HCT116 (cell line): ENCODE results near the gene MED13L. TPM values are rescaled to one million over a fixed set of nuclear protein-coding genes. Genes with fewer than 3 reads are reported as not detected.

Source experiments
- ATAC-seq: fragments of 200-7000 bp; cut with Tn5 transposase; 2 replicates; pipeline ENCODE4 v1.9.1; 2020; ENCODE audit warnings: mild to moderate bottlenecking, moderate library complexity
- BruUV-seq: library from RNA; stranded (reverse); fragments of 400-500 nt; replicated peaks from 2 replicates; lab custom pipeline; 2021; lab: Mats Ljungman, UMichigan
- CTCF ChIA-PET: fragments of 300-600 bp; sonication (Branson Sonifier 250); formaldehyde crosslinking; loops from one replicate; lab custom pipeline; 2021; ENCODE audit warnings: antibody characterized with exemption; lab: Charles Lee
- POLR2A ChIA-PET: fragments of 300-600, 350-600 bp; sonication (Branson Sonifier 250); formaldehyde crosslinking; loops from one replicate; lab custom pipeline; 2021; ENCODE audit warnings: antibody characterized with exemption; lab: Charles Lee
- RAD21 ChIA-PET, 2 experiments: fragments of 300-600 bp; sonication (Branson Sonifier 250); formaldehyde crosslinking; loops; one replicate each; lab custom pipeline; 2023; ENCODE audit warnings: low total read pairs in 2 of 2; ENCODE audit not compliant: uncharacterized antibody in 2 of 2, unreplicated experiment in 2 of 2, low non-redundant PET in 1 of 2; lab: Charles Lee
- DNase-seq: peaks from one replicate; pipeline ENCODE4 v3.0.0-alpha.2; 2010; ENCODE audit warnings: low read depth, low spot score
- H2AFZ ChIP-seq: fragments of 200-600 bp; shearing (Covaris generic), sonication (generic); 2 replicates; pipeline ENCODE4 v1.6.1; 2017; ENCODE audit warnings: low read depth, mixed run types, mixed read lengths, antibody characterized with exemption, low read length; ENCODE audit not compliant: poor library complexity, severe bottlenecking
- H3K27ac ChIP-seq: 2 replicates; pipeline ENCODE4 v1.5.1; 2012; ENCODE audit warnings: low read depth, low read length
- H3K27me3 ChIP-seq: fragments of 200-600 bp; sonication (generic); 2 replicates; pipeline ENCODE4 v1.6.1; 2016; ENCODE audit warnings: mixed run types, low read length, mixed read lengths; ENCODE audit not compliant: insufficient read depth
- H3K36me3 ChIP-seq, 2 experiments: fragments of 200-500 bp in 1 of 2; fragments of 200-600 bp in 1 of 2; sonication (Bioruptor generic) in 1 of 2; sonication (generic) in 1 of 2; 2 replicates each; pipeline versions ENCODE4 v1.5.1 to v1.6.1; 2014 to 2016; ENCODE audit warnings: low read length in 2 of 2, inconsistent platforms in 1 of 2, mixed read lengths in 1 of 2, mixed run types in 1 of 2; ENCODE audit not compliant: insufficient read depth in 2 of 2, control insufficient read depth in 1 of 2
- H3K4me1 ChIP-seq, 2 experiments: fragments of 200-600 bp in 1 of 2; sonication (generic) in 1 of 2; 2 replicates each; pipeline versions ENCODE4 v1.5.1 to v1.6.1; 2012 to 2017; ENCODE audit warnings: low read length in 2 of 2, inconsistent platforms in 1 of 2, mild to moderate bottlenecking in 1 of 2, mixed read lengths in 1 of 2, mixed run types in 1 of 2, moderate library complexity in 1 of 2; ENCODE audit not compliant: insufficient read depth in 2 of 2, control insufficient read depth in 1 of 2
- H3K4me2 ChIP-seq: fragments of 200-600 bp; sonication (generic); 2 replicates; pipeline ENCODE4 v1.6.1; 2017; ENCODE audit warnings: mixed run types, low read length, mixed read lengths
- H3K4me3 ChIP-seq, 2 experiments: fragments of 200-600 bp in 1 of 2; sonication (generic) in 1 of 2; replicated peaks in 1 of 2; 2 replicates each; pipeline ENCODE4 v1.5.1; 2011 to 2016; ENCODE audit warnings: low read length in 2 of 2, control low read depth in 1 of 2, low read depth in 1 of 2, mild to moderate bottlenecking in 1 of 2, mixed read lengths in 1 of 2, mixed run types in 1 of 2
- H3K79me2 ChIP-seq: fragments of 200-600 bp; sonication (generic); 2 replicates; pipeline ENCODE4 v1.6.1; 2017; ENCODE audit warnings: mild to moderate bottlenecking, mixed run types, low read length, moderate library complexity, mixed read lengths; ENCODE audit not compliant: insufficient read depth
- H3K9ac ChIP-seq: fragments of 200-600 bp; sonication (generic); 2 replicates; pipeline ENCODE4 v1.6.1; 2016; ENCODE audit warnings: low read length, mixed read lengths
- H3K9me2 ChIP-seq: fragments of 200-600 bp; sonication (generic), shearing (Covaris generic); 2 replicates; pipeline ENCODE4 v1.6.1; 2017; ENCODE audit warnings: mixed run types, mild to moderate bottlenecking, moderate library complexity; ENCODE audit not compliant: insufficient read depth
- H3K9me3 ChIP-seq, 2 experiments: fragments of 200-500 bp in 1 of 2; fragments of 200-600 bp in 1 of 2; sonication (Bioruptor generic) in 1 of 2; sonication (generic) in 1 of 2; 2 replicates each; pipeline ENCODE4 v1.6.1; 2014 to 2017; ENCODE audit warnings: low read length in 2 of 2, mixed read lengths in 2 of 2, inconsistent platforms in 1 of 2, low read depth in 1 of 2, mild to moderate bottlenecking in 1 of 2, mixed run types in 1 of 2, moderate library complexity in 1 of 2; ENCODE audit not compliant: control insufficient read depth in 1 of 2, insufficient read depth in 1 of 2
- H4K20me1 ChIP-seq: fragments of 200-600 bp; sonication (generic), shearing (Covaris generic); 2 replicates; pipeline ENCODE4 v1.6.1; 2017; ENCODE audit warnings: mixed run types, mild to moderate bottlenecking, moderate library complexity; ENCODE audit not compliant: insufficient read depth
- EZH2phosphoT487 ChIP-seq: fragments of 200-600 bp; IDR thresholded peaks from 2 replicates; pipeline ENCODE4 v1.6.1; 2018; ENCODE audit warnings: antibody characterized with exemption, borderline replicate concordance
- FOSL1 ChIP-seq: IDR thresholded peaks from 2 replicates; pipeline ENCODE4 v1.6.1; 2012; ENCODE audit warnings: low read depth
- TCF7L2 ChIP-seq: IDR thresholded peaks from 2 replicates; pipeline ENCODE4 v1.7.0; 2011; ENCODE audit warnings: borderline replicate concordance, inconsistent platforms; ENCODE audit not compliant: insufficient read depth, insufficient read length; ENCODE audit errors: extremely low read depth
- ZFX ChIP-seq: fragments of 450-650 bp; IDR thresholded peaks from 2 replicates; pipeline ENCODE4 v1.6.1; 2017
- intact Hi-C: fragments of 100-400 bp; cut with micrococcal nuclease; formaldehyde crosslinking; loops from 2 replicates; pipeline ENCODE4 v1.10.0; 2022
- total RNA-seq: library from RNA; stranded (reverse); gene quantifications from one replicate; pipeline ENCODE4 v1.2.1, GENCODE V29; 2021; ENCODE audit not compliant: unreplicated experiment
- TF ChIP-seq, protein P1 (sequence below): IDR thresholded peaks from 2 replicates; pipeline ENCODE4 v1.6.1; 2012; ENCODE audit warnings: low read depth

The MED13L gene
- total RNA-seq, 1 experiment from 2014 or later = 176 TPM

DNA sequence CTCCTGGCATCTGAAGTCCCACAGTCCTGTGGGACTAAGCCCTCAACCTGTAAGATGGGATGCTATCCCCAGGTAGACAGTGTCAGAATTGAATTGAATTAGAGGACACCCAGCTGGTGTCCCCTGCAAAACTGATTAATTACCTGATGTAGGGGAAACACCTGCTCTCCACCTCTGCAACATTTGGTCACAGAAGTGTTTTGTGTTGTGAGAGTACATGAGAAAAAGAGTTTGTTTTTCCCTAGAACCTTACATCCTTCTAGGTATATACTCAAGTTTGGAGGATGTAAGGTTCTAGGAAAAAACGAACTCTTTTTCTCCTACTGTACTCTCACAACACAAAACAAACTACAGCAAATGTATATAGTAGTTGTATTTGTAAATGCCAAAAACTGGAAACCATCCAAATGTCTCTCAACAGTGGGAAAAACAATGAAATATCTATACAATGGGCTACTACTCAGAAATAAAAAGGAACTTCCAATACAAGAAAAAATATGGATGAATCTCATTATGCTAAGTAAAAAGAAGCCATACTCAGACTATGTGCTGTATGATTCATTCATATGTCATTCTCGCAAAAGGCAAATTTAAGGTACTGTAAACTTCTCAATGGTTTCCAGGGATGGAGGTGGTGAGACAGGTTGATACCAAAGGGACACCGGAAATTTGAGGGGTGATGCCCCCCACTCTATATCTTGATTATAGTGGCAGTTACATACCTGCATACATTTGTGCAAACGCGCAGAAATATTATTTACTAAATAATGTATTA is 160.7 kb downstream of the MED13L start:
- DNase-seq (no peak), ATAC-seq (no peak)
- Histone ChIP-seq H3K9ac (no peak overlapping the region), H4K20me1 (peaks cover 83% of the 10 kb centered on the region), H3K36me3 (no peaks in the 10 kb centered on the region), H3K79me2 (peaks cover 98% of the 10 kb centered on the region), H3K9me2 (no peaks in the 10 kb centered on the region), H3K4me1 (peaks cover 6 to 23% of the 10 kb centered on the region in 2 experiments; a peak in 3 of 4 replicates), H3K4me3 (no peak overlapping the region), H3K27me3 (no peaks in the 10 kb centered on the region), H3K4me2 (no peak overlapping the region), H2AFZ (no peak overlapping the region), H3K9me3 (no peaks in the 10 kb centered on the region), H3K27ac (no peak overlapping the region)
- no TSS peak for BruUV-seq
- ChIA-PET CTCF (no interaction called here), RAD21 (no interaction called here), POLR2A (no interaction called here)
- intact Hi-C loops = no loop called here
- TF ChIP-seq EZH2phosphoT487 = no peak
- peak; percentile 36; the same call in 1 of the 2 replicates for TF ChIP-seq FOSL1

DNA sequence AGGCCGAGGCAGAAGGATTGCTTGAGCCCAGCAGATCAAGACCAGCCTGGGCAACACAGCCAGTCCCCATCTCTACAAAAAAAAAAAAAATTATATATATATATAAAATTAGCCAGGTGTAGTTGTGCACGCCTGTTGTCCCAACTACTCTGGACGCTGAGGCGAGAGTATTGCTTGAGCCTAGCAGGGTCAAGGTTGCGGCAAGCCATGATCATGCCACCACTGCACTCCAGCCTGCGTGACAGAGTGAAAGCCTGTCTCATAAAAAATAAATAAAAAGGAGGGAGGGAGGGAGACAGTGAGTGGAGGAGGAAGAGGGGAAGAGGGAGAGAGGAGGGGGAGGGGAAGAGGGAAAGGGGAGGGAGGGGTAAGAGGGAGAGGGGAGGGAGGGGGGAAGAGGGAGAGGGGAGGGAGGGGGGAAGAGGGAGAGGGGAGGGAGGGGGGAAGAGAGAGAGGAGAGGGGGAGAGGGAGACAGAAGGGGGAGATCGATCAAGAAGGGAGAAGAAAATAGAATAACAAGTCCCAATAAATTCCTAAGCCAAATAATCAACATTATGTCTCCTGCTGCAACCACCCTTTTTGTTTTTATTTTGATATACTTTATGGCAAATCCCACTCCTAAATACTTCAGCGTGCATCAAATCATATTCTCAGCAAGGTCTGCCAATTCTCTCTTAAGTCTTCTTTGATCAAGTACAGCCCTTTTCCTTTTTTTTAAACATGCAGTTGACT is 163.9 kb downstream of the MED13L start:
- no peak for TF ChIP-seq ZFX
- TF ChIP-seq, protein P1, sequence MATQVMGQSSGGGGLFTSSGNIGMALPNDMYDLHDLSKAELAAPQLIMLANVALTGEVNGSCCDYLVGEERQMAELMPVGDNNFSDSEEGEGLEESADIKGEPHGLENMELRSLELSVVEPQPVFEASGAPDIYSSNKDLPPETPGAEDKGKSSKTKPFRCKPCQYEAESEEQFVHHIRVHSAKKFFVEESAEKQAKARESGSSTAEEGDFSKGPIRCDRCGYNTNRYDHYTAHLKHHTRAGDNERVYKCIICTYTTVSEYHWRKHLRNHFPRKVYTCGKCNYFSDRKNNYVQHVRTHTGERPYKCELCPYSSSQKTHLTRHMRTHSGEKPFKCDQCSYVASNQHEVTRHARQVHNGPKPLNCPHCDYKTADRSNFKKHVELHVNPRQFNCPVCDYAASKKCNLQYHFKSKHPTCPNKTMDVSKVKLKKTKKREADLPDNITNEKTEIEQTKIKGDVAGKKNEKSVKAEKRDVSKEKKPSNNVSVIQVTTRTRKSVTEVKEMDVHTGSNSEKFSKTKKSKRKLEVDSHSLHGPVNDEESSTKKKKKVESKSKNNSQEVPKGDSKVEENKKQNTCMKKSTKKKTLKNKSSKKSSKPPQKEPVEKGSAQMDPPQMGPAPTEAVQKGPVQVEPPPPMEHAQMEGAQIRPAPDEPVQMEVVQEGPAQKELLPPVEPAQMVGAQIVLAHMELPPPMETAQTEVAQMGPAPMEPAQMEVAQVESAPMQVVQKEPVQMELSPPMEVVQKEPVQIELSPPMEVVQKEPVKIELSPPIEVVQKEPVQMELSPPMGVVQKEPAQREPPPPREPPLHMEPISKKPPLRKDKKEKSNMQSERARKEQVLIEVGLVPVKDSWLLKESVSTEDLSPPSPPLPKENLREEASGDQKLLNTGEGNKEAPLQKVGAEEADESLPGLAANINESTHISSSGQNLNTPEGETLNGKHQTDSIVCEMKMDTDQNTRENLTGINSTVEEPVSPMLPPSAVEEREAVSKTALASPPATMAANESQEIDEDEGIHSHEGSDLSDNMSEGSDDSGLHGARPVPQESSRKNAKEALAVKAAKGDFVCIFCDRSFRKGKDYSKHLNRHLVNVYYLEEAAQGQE = no peak
- TF ChIP-seq TCF7L2 = no peak
- no peak overlapping the region for H3K27ac ChIP-seq
- no peak overlapping the region for H3K9ac ChIP-seq
- peaks cover 0 to 16% of the 10 kb centered on the region in 2 experiments; a peak in 1 of 4 replicates for H3K4me1 ChIP-seq
- peaks cover 2 to 7% of the 10 kb centered on the region in 2 experiments; a peak in 1 of 4 replicates for H3K36me3 ChIP-seq
- ChIA-PET RAD21 (no interaction called here), CTCF (no interaction called here), POLR2A (no interaction called here)
- intact Hi-C loops = no loop called here
- DNase-seq (no peak), ATAC-seq (no peak)
- H3K4me2 ChIP-seq = no peak overlapping the region
- BruUV-seq = no TSS peak
- no peak overlapping the region for H3K4me3 ChIP-seq
- no peaks in the 10 kb centered on the region for H3K9me3 ChIP-seq
- no peaks in the 10 kb centered on the region for H3K27me3 ChIP-seq
- H4K20me1 ChIP-seq = peaks cover 80% of the 10 kb centered on the region
- H3K79me2 ChIP-seq = peaks cover 99% of the 10 kb centered on the region
- H2AFZ ChIP-seq = no peak overlapping the region
- H3K9me2 ChIP-seq = no peaks in the 10 kb centered on the region
